PC-3 (cell line): Measurements from ENCODE around the gene TMEM44.

Experiments
- CTCF ChIP-seq: fragments of 300-600 bp; sonication (generic); conservative IDR thresholded peaks from 2 replicates; pipeline ENCODE4 v1.5.1; 2017; ENCODE audit warnings: antibody characterized with exemption, low read depth, mild to moderate bottlenecking, low read length
- EZH2 ChIP-seq: fragments of 300-600 bp; sonication (generic); IDR thresholded peaks from one replicate; pipeline ENCODE4 v1.6.1; 2017; ENCODE audit warnings: antibody characterized with exemption, mild to moderate bottlenecking, low read length; ENCODE audit not compliant: unreplicated experiment
- EZH2phosphoT487 ChIP-seq: fragments of 300-600 bp; sonication (generic); IDR thresholded peaks from 2 replicates; pipeline ENCODE4 v1.6.1; 2018; ENCODE audit warnings: mild to moderate bottlenecking, antibody characterized with exemption, low read length, borderline replicate concordance

GRCh38 chr3:194579091-194579606 is 54.1 kb downstream of the TMEM44 start:
- TF ChIP-seq CTCF, result no peak
- TF ChIP-seq EZH2, result no peak
- TF ChIP-seq EZH2phosphoT487, result no peak
